ENCODE data around the gene EIF2AK2.
"Not testable (repeated sequence)": the region's sequence is repeated elsewhere in the genome, so short reads cannot be mapped to it uniquely, and the experiment has no call there.

The EIF2AK2 gene

GRCh38 chr2:37156857-37157714, at the start of gene EIF2AK2:
EIF2AK2 (minus strand) TSS chr2:37156980; CDS start chr2:37147806, 9,174 bp downstream.
- DNase-seq: peak; percentile 77

GRCh38 chr2:37205689-37206341, 49.0 kb upstream of the EIF2AK2 start:
- DNase-seq: no peak

DNA sequence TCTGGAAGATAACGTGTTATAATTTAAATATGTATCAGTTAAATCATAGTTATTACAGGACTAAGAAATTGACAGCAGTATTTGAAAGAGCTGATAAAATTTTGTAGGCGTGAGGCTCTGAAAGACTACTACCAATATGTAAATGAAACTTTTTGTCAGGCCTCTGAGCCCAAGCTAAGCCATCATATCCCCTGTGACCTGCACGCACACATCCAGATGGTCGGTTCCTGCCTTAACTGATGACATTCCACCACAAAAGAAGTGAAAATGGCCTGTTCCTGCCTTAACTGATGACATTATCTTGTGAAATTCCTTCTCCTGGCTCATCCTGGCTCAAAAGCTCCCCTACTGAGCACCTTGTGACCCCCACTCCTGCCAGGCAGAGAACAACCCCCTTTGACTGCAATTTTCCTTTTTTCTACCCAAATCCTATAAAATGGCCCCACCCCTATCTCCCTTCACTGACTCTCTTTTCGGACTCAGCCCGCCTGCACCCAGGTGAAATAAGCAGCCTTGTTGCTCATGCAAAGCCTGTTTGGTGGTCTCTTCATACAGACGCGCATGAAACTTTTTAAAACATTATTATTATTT, 48.4 kb upstream of the EIF2AK2 start:
- DNase-seq: not testable (repeated sequence)

DNA sequence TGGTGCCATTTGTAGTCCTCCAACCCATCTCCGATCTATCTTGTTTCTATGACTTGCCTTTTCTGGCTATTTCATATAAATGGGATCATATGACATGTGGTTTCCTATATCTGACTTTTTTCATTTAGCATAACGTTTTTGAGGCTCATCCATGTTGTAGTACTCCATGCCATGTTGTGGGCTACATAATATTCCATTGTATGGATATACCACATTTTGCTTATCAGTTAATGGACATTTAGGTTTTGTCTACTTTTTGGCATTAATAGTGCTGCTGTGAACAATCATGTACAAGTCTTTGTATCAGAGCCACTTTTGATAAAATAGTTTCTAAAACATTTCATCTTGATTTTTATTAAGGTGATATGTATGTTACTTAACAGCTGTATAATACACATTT, 46.9 kb upstream of the EIF2AK2 start:
- DNase-seq: no peak

DNA sequence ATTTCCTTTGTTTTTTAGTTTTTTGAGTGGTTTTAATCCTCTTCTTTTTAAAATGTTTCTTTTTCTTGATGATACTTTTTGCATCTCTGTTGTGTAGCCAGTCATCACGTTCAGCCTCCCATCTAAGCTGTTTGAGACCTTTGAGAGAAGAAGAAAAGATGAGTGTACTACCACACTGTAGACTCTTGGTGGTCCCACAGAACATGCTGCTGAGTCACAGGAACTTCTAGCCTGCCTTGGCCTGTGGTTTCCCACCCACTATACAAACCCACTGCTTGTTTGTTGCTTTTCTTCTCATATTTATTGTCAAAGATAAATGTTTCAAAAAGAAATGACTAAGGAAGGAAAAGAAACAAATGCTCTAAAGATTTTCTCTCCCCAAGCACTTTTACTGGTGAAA, 45.0 kb upstream of the EIF2AK2 start:
- DNase-seq: no peak

GRCh38 chr2:37201208-37201607, 44.4 kb upstream of the EIF2AK2 start:
- no peak for DNase-seq

DNA sequence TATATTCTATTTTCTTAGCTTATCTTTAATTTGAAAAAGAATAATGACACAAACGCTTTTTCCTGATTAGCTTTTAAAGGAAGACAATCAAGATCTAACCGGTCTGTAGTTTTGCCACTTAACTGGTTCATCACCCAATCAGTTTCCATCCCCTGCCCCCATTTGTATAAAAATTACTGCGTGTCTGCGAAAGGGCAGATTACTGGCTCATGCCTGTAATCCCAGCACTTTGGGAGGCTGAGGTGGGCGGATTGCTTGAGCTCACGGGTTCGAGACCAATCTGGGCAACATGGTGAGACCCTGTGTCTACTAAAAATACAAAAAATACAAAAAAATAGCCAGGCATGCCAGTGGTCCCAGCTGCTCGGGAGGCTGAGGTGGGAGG, 41.9 kb upstream of the EIF2AK2 start:
- DNase-seq: no peak

DNA sequence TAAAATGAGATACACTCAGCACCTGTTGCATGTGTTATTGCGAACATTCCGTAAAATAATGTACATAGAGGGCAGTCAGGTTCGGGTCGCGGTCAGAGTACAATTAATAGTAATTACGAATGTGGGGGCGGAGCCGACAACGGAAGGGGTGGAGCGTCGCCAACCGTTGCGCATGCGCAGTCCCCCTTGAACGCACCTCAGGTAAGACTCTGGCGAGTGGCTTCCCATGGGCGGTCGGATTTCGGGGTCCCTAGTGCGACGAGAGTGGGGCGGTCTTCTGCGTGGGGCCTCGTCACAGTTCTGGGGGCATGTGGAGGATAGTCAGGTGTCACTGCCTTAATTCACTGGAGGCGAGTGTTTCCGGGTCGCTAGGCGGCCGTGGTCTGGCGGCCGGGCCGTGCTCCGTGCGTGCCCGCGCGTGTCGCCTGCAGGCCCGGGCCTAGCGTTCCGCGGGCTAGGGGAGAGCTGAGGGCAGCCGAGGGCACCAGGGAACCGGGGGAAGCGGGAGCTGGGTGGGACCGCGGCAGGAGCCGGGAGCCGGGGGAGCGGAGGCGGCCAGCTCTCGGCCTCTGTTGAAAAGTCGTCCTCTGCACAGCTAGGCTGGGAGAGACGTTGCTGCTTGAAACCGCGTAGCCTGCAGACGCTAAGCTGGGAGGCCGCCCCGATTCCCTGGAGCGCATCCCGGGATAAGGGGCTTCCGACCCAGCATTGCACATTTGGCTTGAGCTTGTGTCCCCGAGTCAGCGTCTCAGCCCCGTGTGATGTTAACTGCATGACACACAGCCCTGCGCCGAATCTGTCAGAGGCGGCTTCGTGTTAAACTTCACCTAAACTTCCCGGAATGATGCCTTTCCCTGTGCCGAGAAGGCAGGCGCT, 39.8 kb upstream of the EIF2AK2 start, which contains the start of gene CEBPZOS:
TSS of gene CEBPZOS (plus strand) at position 177 of the 876 bp plus-strand sequence. CDS start 3,209 bp downstream, outside the sequence.
- peak; percentile 84 for DNase-seq

- not testable (repeated sequence) for DNase-seq
Measured at GRCh38 chr2:37195862-37196319, 39.1 kb upstream of the EIF2AK2 start.

DNA sequence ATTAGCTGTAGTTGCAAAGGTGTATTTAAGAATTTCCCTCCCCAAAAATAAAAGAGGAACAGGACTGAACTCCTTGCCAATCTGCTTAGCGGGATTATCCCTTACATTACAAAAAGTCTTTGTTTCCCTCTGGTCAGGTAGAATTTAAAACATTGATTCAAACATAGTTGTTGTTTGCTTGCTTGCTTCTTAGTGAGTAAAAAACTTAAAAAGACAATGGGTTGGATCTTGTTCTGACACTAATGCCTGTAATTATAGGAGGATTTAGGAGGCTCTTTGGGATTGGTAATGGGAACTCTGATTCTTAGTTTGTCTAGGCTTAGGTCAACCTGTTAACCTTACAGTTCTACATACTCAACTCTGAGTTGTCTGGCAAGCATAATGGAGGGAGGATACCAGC, 35.8 kb upstream of the EIF2AK2 start:
- no peak for DNase-seq

GRCh38 chr2:37191747-37192146, 35.0 kb upstream of the EIF2AK2 start:
- DNase-seq: no peak

DNA sequence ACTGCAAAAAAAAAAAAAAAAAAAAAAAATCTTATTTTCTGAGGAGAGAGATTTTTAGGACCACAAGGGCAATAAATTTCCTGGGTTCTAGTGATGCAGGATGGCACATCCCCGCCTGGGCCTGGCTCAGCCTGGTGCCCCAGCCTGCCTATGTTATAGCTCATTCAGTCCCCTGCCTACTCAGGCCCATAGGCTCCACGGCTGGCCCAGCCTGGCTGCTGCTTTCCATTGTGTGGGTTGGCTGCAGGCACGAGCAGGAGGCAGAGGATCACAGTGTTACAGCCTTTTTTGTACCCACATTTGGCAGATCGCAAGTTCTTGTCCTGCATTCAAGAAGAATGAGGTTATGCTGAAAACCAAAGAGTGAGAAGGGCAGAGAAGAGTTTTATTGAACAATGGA, 34.5 kb upstream of the EIF2AK2 start:
- DNase-seq: no peak

DNA sequence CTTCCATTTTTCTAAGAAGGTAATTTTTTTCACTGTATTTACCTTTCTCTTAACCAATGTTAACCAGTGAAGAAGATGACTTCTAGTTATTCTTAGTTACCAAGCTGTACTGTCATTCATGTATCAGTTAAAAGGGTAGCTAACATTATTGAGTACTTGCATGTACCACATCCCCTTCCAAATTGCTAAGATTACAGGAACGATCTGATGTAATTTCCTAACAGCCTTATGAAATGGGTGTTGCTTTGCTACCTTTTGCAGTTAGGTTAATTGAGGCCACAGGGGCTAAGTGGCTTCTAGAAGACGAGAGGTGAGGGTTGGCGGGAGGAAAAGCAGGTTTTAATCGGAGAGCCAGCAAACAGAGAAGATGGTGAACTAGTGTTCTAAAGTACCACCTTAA, 33.5 kb upstream of the EIF2AK2 start:
- DNase-seq: no peak

DNA sequence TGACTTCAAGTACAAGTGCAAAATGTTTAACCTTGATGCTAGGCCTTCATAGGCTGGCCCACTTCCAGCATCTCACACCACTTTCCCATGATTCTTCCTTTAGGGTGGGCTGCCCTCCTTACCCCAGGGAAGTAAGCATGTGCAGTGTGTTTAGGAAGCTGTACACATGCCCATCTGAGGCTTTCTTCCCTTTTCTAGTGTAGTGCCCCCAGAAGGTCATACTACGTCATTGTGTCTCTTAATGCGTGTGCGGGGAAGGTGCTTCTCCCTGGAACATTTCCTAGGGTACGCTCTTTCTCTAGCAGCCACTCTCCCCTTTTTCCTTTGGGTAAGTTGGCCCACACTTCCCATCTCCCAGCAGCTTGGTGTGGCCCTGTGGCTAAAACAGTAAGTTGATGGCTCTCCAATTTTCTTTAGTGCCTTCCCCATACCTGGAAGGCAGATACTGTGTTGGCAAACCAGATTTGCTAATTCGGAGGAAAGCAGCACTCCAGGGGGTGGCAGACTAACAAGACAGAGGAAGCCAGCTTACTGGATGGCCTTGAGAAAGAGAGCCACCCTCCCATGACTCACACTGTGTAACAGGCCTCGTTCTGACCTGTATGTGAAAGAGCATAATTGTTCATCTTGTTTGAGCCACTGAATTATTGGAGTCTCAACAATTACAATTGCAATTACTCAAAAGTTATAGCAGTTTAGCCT, 32.8 kb upstream of the EIF2AK2 start:
- no peak for DNase-seq

DNA sequence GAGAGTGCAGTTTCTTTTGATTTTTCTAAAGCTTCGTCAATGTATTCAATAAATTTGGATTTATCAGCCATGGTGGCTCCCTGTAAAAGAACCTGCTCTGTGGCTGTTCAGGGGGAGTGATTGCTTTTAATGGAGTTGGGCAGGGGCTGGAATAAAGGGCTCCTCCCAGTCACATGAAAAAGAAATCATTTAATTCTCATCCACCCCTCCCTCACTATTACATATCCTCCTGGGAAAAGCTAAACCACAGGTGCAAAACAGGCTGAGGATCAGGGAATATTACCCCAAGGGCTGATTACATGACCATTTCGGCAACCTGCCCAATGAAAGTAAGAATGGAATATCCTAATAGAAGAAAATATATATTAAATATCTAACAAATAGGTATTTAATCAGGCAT, 31.8 kb upstream of the EIF2AK2 start, which contains the start of gene SULT6B1:
TSS of gene SULT6B1 (minus strand) at position 101 of the 400 bp plus-strand sequence. CDS start at position 71, 30 bp downstream.
- DNase-seq: no peak

DNA sequence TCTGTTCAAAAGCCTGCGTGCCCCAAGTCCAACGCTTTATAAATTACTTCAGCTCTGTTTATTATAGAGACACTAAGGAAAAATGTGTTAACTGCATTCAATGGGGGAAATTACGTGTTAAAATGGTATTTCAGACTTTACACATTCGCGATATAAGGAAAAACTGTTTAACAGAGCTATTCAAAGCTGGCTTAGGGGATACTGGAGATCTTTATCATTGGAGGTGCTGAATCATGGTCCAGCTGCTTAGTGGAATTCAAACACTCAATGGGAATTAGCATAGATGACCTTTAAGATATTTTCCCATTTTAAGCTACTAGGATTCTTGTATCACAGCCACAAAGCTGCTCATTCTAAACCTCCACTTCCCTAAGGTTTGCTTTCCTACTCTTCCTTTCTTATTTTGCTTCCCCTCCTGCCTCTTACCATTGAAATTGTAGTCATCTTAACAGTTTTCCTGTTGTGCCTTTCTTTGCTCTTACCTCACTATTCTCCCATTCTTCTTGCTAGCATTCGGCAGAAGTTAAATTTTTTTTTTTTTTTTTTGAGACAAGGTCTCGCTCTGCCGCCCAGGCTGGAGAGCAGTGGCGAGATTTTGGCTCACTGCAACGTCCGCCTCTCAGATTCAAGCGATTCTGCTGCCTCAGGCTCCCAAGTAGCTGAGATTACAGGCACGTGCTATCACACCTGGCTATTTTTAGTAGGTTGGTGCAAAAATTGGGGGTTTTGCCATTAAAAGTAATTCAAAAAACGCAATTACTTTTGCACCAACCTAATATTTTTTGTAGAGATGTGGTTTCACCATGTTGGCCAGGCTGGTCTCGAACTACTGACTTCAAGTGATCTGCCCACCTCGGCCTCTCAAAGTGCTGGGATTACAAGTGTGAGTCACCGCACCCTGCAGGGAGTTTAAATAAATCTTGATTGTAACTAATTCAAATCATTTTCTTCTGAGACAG, 25.2 kb upstream of the EIF2AK2 start:
- no peak for DNase-seq

DNA sequence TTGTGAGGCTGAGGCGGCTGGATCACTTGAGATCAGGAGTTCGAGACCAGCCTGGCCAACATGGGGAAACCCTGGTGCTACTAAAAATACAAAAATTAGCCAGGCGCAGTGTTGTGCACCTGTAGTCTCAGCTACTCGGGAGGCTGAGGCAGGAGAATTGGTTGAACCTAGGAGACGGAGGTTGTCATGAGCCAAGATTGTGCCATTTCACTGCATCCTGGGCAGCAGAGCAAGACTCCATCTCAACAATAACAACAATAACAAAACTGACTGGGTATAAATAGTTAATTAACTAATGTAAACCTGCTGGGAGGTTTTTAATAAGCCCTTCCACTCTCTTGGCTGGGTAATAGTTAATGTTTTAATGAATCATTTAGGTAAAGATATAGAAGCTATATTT, 23.9 kb upstream of the EIF2AK2 start:
- DNase-seq: no peak

GRCh38 chr2:37180006-37180639, 23.3 kb upstream of the EIF2AK2 start:
- no peak for DNase-seq

- no peak for DNase-seq
Measured at GRCh38 chr2:37173741-37174140, 17.0 kb upstream of the EIF2AK2 start.

DNA sequence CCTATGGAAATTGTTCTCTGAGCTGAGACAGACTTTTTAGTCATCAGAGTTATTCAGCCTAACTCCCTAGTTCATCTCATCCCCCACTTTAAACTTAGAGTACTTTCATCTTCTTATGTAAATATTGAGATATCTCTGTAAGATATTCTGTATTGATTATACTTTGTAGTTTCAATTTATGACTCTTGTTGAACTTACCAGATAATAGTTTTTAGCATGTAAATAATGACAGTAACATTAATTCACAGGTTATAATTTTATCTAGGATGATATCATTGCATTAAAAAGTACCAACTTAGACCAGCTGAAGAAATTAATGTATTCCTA, 14.8 kb upstream of the EIF2AK2 start:
- DNase-seq: no peak

All from activated naive CD4-positive, alpha-beta T cell treated with anti-CD3 and anti-CD28 coated beads, Interleukin-2, amount 50 U/mL, for 16 hours (primary cell).